Caco-2 (cell line): ENCODE data around the gene IQCN. TPM values are rescaled to one million over a fixed set of nuclear protein-coding genes. Genes with fewer than 3 reads are reported as not detected.

Experiments
- BruUV-seq: library from RNA; stranded (reverse); fragments of 400-500 nt; replicated peaks from 2 replicates; lab custom pipeline; 2021; lab: Mats Ljungman, UMichigan
- CTCF ChIA-PET: fragments of 300-600 bp; sonication (Branson Sonifier 250); formaldehyde crosslinking; loops from one replicate; lab custom pipeline; 2022; ENCODE audit warnings: antibody characterized with exemption; lab: Charles Lee
- POLR2A ChIA-PET: fragments of 300-600 bp; sonication (Branson Sonifier 250); formaldehyde crosslinking; loops from one replicate; lab custom pipeline; 2022; ENCODE audit warnings: antibody characterized with exemption; lab: Charles Lee
- DNase-seq, 2 experiments: peaks; one replicate each; pipeline versions ENCODE4 v3.0.0 to v3.0.0-alpha.2; 2020 to 2022
- H3K27me3 ChIP-seq: replicated peaks from 2 replicates; pipeline ENCODE4 v1.6.0; 2011; ENCODE audit warnings: low read length; ENCODE audit not compliant: control insufficient read depth, insufficient read depth
- H3K36me3 ChIP-seq: 2 replicates; pipeline ENCODE4 v1.5.1; 2011; ENCODE audit warnings: low read length; ENCODE audit not compliant: control insufficient read depth, insufficient read depth
- H3K4me1 ChIP-seq: fragments of 250-450 bp; sonication (Bioruptor Pico); 2 replicates; pipeline ENCODE4 v1.5.1; 2020; ENCODE audit warnings: mild to moderate bottlenecking
- H3K4me3 ChIP-seq: 2 replicates; pipeline ENCODE4 v1.5.1; 2011; ENCODE audit warnings: low read depth, mild to moderate bottlenecking, control low read depth, low read length
- H3K9me3 ChIP-seq: fragments of 250-450 bp; sonication (Bioruptor Pico); 2 replicates; pipeline ENCODE4 v1.5.1; 2020; ENCODE audit warnings: mild to moderate bottlenecking, moderate library complexity
- H3K27ac Mint-ChIP-seq: one replicate; pipeline ENCODE4 v1.8.0; 2022; ENCODE audit warnings: mixed read lengths; ENCODE audit not compliant: unreplicated experiment
- H3K27me3 Mint-ChIP-seq: one replicate; pipeline ENCODE4 v1.8.0; 2022; ENCODE audit warnings: mixed read lengths; ENCODE audit not compliant: insufficient read depth, unreplicated experiment
- H3K36me3 Mint-ChIP-seq: one replicate; pipeline ENCODE4 v1.8.0; 2022; ENCODE audit warnings: mild to moderate bottlenecking, mixed read lengths; ENCODE audit not compliant: insufficient read depth, unreplicated experiment
- H3K4me1 Mint-ChIP-seq: one replicate; pipeline ENCODE4 v1.8.0; 2022; ENCODE audit warnings: low read depth, mixed read lengths; ENCODE audit not compliant: unreplicated experiment
- H3K4me3 Mint-ChIP-seq: one replicate; pipeline ENCODE4 v1.8.0; 2022; ENCODE audit warnings: mild to moderate bottlenecking, moderate library complexity, mixed read lengths; ENCODE audit not compliant: unreplicated experiment
- H3K9me3 Mint-ChIP-seq: one replicate; pipeline ENCODE4 v1.8.0; 2022; ENCODE audit warnings: mixed read lengths; ENCODE audit not compliant: unreplicated experiment
- CTCF ChIP-seq, 2 experiments: fragments of 200-600 bp in 1 of 2; IDR thresholded peaks; 1 replicate in 1 of 2; 2 replicates in 1 of 2; pipeline versions ENCODE4 v1.5.1 to v1.8.0; 2011 to 2022; ENCODE audit warnings: antibody characterized with exemption in 1 of 2, control low read depth in 1 of 2, inconsistent platforms in 1 of 2, low read depth in 1 of 2, low read length in 1 of 2, mild to moderate bottlenecking in 1 of 2, moderate library complexity in 1 of 2; ENCODE audit not compliant: insufficient read depth in 1 of 2, severe bottlenecking in 1 of 2, unreplicated experiment in 1 of 2
- intact Hi-C: fragments of 100-400 bp; cut with micrococcal nuclease; formaldehyde crosslinking; loops from one replicate; pipeline ENCODE4 v1.10.0; 2022; ENCODE audit not compliant: unreplicated experiment
- total RNA-seq: library from RNA; stranded (reverse); gene quantifications from 2 replicates; pipeline ENCODE4 v1.2.3, GENCODE V29; 2022

The IQCN gene
- total RNA-seq, 1 experiment from 2014 or later = 2.1 TPM

- H3K27me3 ChIP-seq = no peaks in the 10 kb centered on the region
- BruUV-seq = no TSS peak
- no peaks in the 10 kb centered on the region for H3K36me3 ChIP-seq
- ChIA-PET POLR2A (no interaction called here), CTCF (interaction anchor here (0.8 kb wide), 1 partner anchor 113 kb away, joined by 5 read pairs; no protein-coding TSS in a partner anchor)
- H3K4me3 ChIP-seq = no peak overlapping the region
- intact Hi-C loops = no loop called here
- H3K27me3 Mint-ChIP-seq = no peaks in the 10 kb centered on the region
- H3K4me1 Mint-ChIP-seq = peaks cover 13% of the 10 kb centered on the region
- H3K27ac Mint-ChIP-seq = no peak overlapping the region
- no peaks in the 10 kb centered on the region for H3K9me3 Mint-ChIP-seq
- DNase-seq = no peak
- no peaks in the 10 kb centered on the region for H3K9me3 ChIP-seq
- H3K4me3 Mint-ChIP-seq = no peak overlapping the region
- H3K36me3 Mint-ChIP-seq = no peaks in the 10 kb centered on the region
- TF ChIP-seq CTCF (IDR thresholded peaks at IDR 0.05; ENCODE audit: insufficient read depth in 1 of 2, low read depth in 1 of 2, low read length in 1 of 2, severe bottlenecking in 1 of 2, unreplicated experiment in 1 of 2) = no peak
- H3K4me1 ChIP-seq = peaks cover 8% of the 10 kb centered on the region
These were observed 13.9 kb upstream of the IQCN start for GRCh38 chr19:18287836-18288772.

GRCh38 chr19:18286973-18287635 lies 12.9 kb upstream of the IQCN start:
- Histone ChIP-seq H3K4me3 (no peak overlapping the region), H3K27me3 (no peaks in the 10 kb centered on the region), H3K4me1 (peaks cover 15% of the 10 kb centered on the region), H3K36me3 (no peaks in the 10 kb centered on the region), H3K9me3 (no peaks in the 10 kb centered on the region)
- Mint-ChIP-seq H3K4me3 (no peak overlapping the region), H3K4me1 (peaks cover 19% of the 10 kb centered on the region), H3K9me3 (no peaks in the 10 kb centered on the region), H3K27me3 (no peaks in the 10 kb centered on the region), H3K27ac (no peak overlapping the region), H3K36me3 (peaks cover 3% of the 10 kb centered on the region)
- ChIA-PET POLR2A (no interaction called here), CTCF (no interaction called here)
- no TSS peak for BruUV-seq
- no peak for DNase-seq
- no peak for TF ChIP-seq CTCF (IDR thresholded peaks at IDR 0.05; ENCODE audit: insufficient read depth in 1 of 2, low read depth in 1 of 2, low read length in 1 of 2, severe bottlenecking in 1 of 2, unreplicated experiment in 1 of 2)
- intact Hi-C loops = no loop called here

GRCh38 chr19:18284712-18285360 lies 10.6 kb upstream of the IQCN start:
- ChIA-PET POLR2A (no interaction called here), CTCF (no interaction called here)
- BruUV-seq = no TSS peak
- H3K27me3 Mint-ChIP-seq = no peaks in the 10 kb centered on the region
- TF ChIP-seq CTCF (IDR thresholded peaks at IDR 0.05; ENCODE audit: insufficient read depth in 1 of 2, low read depth in 1 of 2, low read length in 1 of 2, severe bottlenecking in 1 of 2, unreplicated experiment in 1 of 2) = no peak
- H3K4me1 Mint-ChIP-seq = peaks cover 14% of the 10 kb centered on the region
- intact Hi-C loops = no loop called here
- H3K4me1 ChIP-seq = peaks cover 10% of the 10 kb centered on the region
- H3K27me3 ChIP-seq = no peaks in the 10 kb centered on the region
- H3K36me3 Mint-ChIP-seq = peaks cover 26% of the 10 kb centered on the region
- H3K36me3 ChIP-seq = no peaks in the 10 kb centered on the region
- no peaks in the 10 kb centered on the region for H3K9me3 Mint-ChIP-seq
- H3K27ac Mint-ChIP-seq = no peak overlapping the region
- no peak overlapping the region for H3K4me3 ChIP-seq
- no peak overlapping the region for H3K4me3 Mint-ChIP-seq
- DNase-seq = no peak
- no peaks in the 10 kb centered on the region for H3K9me3 ChIP-seq
